Embryonic facial prominence (tissue), 1 donor: Measurements from ENCODE around the gene BCO1.

ENCODE experiments used
- DNase-seq: peaks from one replicate; pipeline ENCODE4 v3.0.0-alpha.2; 2016; ENCODE audit errors: extremely low spot score

BCO1 gene

DNA sequence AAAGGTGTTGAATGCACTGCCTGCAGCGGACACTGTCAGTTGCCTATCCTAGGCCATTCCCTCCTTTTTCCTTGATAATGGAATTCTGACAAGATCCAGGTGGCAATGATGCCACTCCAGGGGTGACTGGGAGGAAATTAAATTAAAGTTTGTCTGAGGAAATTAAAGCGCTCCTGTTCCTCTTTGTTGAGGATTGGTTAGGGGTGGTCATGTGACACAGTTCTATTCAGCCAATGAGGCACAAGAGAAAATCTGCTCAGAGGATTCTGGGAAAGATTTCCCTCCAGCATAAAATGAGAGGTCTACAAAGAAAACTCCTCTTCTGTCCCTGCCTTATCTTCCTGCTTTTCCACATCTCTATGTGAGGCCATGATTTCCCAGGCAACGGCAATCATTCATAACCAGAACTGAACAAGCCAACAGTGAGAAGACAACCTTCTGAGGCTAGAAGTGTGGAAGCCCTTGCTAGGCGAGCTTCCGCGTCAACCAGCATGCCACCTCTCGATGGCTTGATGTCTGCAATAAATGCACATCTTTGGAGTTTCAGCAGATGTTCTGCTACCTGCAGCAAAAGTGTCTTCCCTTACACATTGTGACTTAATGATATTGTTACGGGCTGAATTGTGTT, 5.6 kb upstream of the BCO1 start:
- no peak for DNase-seq

DNA sequence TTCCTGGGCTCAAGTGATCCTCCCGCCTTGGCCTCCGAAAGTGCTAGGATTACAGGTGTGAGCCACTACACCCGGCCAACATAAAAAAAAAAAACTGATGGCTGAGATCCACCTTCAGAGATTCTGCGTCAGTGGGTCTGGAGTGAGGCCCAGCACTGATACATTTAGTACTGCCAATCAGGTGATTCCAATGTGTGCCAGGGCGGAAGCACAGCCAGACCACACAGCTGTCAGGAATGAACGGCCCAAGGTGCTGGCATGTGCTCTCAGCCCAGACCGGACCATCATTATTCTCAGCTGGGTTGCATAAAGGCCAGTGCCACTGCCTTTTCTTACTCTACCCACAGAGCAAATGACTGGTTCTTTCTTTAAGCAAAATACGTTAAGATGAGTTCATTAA, 1.2 kb upstream of the BCO1 start:
- DNase-seq = no peak

DNA sequence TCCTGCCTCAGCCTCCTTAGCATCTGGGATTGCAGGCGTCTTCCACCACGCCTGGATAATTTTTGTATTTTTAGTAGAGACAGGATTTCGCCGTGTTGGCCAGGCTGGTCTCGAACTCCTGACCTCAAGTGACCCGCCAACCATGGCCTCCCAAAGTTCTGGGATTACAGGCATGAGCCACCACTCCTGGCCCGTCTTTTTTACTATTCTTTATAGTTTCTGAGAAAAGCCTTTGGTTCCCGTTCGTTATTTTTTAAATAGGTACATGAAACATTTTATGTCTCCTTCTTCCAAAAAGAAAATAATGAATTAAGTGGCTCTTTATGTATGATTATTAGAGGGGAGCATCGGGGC, 570 bp upstream of the BCO1 start:
- DNase-seq = no peak

DNA sequence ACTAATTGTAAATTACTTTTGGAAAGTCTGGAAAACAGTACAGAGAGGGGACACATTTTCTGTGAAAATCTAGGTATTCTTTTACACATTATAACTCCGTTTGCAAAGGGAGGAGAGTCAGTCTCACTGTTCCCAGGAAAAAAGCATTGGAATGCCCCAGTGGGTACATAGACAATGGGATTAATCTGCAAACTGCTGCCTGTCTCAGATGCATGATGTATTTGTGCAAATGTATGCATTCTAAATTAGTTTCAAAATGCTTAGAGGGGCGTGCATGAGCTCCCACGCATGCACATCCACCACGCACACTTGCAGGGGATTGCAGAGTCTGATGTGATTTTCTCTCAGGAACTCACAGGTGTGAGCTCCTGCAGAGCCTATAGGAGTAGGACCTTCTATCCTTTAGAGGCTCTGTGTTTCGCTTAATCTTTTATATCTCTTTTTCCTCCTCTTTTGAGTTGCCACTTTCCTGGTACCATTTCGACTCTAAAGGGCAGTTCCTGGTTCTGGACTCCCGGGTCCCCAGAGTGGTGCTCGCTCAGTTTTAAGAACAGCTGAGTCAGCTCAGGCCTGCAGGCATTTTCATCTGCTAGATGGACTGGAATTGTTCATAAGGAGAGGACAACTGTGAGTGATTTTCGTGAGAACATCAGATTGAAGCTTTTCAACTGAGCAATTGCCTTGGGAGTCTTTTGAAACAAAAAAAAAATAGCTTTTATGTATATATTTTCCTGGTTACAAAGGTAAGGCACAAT, 1.1 kb downstream of the BCO1 start:
- no peak for DNase-seq

DNA sequence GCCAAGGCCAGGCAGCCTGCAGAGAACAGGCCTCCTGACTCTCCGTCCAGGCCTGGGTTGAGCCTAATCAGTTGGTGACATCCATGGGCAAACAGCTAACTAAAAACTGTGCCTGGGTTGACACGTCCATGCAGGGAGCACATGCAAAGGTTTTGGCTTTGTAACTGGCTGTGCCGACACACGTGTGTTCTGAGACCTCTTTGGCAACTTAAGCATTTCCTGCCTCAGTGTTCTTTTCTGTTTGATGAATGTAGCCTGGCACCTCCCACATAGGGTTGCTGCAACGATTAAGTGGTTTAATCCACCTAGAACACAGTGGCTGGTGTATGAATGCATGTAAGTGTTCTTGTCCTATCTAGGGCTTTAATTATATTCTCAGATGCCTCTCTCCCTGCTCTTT, 3.2 kb downstream of the BCO1 start:
- no peak for DNase-seq

DNA sequence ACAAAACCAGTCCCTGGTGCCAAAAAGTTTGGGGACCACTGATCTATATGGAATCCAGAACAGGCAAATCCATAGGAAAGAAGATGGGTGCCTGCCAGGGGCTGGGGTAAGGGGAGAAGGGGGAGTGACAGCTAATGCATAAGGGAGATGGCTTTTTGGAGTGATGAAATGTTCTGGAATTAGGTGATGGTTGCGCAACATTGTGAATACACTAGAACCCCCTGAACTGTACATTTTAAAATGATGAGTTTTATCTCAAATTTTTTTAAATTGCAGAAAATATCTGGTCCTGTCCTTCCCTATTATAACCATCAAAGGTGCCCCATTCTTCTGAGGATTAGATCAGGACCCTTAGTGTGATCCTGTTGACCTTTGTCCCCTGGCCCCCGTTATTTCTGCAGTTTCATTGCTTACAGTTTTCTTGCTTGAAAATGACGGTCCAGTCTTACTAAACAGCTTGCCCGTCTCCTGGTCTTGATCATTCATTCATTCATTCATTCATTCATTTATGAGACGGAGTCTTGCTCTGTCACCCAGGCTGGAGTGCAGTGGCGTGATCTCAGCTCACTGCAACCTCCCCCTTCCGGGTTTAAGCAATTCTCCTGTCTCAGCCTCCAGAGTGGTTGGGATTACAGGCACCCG, 4.6 kb downstream of the BCO1 start:
- DNase-seq = no peak

DNA sequence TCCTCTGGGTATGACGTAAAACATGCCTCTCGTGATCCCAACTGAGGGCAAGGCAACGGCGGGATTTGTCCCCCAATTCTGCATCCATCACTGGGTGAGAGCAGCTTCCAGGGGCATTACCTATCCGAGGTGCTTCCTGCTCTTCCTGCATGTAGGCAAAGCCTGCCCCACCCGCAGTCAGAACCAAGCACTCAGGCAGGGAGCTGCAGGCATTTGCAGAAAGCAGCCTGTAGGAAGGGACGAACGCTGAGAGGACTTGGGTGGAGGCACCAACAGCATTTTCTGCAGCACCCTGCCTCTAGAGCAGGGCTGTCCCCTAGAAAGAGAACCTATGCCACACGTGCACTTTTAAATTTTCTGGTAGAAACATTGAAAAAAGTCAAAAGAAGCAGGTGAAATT, 5.5 kb downstream of the BCO1 start:
- no peak for DNase-seq

DNA sequence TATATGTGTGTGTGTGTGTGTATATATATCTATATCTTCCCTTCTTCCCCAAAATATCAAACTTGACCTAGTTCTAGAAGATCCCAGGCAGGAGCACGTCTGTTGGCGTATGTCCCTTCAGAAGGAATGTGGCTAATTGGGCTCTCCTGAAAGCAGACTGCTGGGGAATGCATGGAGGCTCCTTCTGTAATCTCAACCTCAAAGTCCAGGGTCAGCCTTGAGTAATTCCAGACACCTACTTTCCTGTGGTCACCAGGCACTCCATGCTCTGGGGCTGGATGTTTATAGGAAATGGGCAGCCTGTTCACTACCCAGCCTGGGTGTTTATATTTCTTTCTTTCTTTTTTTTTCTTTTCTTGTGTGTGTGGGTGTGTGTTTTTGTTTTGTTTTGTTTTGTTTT, 13.4 kb downstream of the BCO1 start:
- DNase-seq = no peak

DNA sequence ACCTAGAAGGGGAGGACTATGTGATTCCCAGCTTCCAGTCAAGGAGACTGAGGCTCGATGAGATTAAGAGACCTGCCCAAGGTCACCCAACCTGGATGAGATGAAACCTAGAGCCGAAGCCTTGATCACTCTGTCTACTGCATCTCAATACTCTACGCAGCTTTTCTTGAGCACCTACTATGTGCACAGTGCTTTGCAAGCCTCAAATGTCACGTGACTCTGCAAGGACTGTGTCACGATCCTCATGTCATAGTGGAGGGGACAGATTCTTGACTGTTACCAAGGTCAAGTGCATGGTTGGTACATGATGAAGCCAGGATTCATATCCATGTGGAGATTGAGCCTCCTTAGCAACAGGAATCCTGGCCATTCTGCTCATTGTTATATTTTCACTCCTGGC, 14.7 kb downstream of the BCO1 start:
- no peak for DNase-seq

DNA sequence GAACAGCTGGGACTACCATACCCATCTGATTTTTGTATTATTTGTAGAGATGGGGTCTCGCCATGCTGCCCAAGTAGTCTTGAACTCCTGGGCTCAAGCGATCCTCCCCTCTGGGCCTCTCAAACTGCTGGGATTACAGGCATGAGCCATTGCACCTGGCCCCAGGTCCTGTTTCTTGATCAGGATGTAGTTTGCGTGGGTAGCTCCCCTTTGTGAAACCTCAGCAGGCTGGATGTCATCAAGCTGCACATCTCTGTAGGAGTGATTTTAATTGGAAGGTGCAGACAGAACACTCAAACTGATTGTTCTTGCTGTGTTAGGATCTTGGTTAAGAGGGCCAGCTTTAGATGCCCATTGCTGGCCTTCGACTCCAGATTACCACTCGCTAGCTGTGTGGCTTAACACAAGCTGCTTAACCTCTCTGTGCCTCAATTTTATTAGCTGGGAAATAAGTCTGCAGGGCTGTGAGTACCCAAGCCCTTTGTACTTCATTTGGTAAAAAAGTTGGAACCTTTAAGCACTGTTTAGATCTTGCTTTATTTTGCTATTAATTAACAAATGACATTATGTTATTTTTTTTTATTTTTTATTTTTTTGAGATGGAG, 16.5 kb downstream of the BCO1 start:
- DNase-seq = no peak

DNA sequence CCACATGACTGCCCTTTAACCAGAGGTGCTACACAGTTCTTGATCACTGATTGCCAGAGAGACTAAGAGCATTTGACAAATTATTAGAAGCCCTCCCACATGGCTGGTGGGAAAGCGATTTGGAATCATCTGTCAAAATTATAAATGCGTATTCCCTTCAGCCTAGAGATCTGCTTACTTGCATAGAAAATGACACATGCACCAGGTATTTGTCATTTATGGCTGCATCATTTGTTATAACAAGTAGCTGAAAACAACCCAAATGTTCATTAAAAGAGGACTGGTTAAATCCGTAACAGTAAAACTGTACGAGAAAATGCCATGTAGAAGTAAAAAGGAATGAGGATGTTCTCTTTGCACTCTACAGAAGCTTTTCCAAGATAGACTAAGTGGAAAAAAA, 21.4 kb downstream of the BCO1 start:
- DNase-seq = no peak

DNA sequence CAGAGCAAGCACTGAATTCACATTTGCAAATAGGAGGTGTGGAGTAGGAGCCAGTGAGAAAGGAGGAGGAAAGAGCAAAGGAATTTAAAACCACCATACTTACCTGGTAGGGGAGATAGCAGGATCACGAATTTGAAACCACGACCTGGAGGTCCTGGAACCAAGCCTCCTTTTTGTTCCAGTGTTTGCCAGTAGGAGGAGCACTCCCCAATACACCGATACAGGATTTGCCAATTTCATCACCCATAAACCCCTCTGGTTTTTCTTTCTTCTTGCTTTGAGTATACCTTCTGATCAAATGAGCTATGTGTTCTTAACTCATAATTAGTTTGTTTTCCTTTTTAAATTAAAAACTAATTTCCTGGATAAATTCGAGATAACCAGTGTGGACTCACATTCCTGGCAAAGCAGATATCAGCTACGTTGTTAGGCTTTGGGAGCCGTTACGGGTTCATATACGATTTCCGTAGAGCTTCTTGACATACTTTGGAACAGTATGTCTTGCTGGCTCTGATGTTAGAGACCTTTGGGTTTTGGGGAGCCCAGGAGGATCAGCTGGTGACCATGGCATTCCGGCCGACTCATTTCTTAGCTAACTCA, 22.7 kb downstream of the BCO1 start:
- DNase-seq = no peak

DNA sequence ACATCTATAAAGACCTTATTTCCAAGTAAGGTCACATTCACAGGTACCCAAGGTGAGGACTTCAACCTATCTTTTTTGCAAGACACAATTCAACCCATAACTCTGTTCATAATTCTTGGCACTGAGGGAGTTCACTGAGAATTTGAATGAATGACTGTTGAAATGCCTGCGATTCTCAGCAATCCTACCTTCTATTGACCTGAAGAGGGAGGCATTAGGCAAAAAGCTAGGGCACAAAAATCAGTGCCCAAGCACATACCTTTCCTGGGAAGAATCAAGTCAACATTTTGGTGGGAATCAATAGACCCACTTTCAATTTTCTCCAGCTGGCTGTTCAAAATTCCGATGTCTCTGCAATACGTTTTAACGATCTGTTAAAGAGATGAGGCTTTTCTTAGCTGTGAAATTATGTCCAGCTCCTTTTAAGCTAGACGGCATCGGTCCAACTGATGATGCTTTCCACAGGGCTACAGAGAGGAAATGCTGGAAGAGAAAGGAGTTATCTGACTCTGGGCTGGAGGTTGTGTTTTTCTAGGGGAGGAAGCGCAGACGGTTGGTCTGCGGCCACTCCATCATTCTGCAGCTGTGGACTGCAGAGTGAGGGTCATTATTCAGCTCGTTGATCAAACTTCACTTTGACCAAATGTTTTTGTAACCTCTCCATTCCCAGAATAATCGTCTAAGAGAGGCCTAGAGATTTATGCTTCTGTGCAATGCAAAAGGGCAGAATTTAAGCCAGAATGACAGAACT, 25.2 kb downstream of the BCO1 start:
- no peak for DNase-seq

DNA sequence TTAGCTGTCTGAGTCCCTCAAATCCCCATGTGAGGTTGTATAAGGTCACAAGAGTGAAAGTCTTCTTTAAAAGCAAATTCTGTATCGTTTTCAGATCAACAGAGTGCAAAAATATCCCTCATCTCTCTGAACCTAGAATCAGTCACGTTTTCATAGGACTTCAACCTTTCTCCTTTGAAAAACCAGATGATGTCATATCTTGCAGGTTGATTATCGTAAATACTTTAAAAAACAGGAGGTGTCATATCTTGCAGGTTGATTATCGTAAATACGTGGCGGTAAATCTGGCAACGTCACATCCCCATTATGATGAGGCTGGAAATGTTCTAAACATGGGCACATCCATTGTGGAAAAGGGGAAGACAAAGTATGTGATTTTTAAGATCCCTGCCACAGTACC, 25.9 kb downstream of the BCO1 start:
- no peak for DNase-seq

DNA sequence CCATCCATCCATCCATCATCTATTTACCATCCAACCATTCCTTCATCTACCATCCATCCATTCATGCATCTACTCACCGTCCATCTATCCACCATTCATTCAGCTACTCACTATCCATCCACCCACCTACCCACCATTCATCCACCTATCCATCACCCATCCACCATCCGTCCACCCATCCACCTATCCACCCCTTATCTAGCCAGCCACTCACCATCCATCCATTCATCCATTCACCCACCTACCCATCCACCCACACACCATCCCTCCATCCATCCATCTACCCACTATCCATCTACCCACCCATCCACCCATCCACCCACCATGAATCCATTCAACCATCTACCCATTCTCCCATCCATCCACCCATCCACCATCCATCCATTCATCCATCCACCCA, 26.6 kb downstream of the BCO1 start:
- no peak for DNase-seq

DNA sequence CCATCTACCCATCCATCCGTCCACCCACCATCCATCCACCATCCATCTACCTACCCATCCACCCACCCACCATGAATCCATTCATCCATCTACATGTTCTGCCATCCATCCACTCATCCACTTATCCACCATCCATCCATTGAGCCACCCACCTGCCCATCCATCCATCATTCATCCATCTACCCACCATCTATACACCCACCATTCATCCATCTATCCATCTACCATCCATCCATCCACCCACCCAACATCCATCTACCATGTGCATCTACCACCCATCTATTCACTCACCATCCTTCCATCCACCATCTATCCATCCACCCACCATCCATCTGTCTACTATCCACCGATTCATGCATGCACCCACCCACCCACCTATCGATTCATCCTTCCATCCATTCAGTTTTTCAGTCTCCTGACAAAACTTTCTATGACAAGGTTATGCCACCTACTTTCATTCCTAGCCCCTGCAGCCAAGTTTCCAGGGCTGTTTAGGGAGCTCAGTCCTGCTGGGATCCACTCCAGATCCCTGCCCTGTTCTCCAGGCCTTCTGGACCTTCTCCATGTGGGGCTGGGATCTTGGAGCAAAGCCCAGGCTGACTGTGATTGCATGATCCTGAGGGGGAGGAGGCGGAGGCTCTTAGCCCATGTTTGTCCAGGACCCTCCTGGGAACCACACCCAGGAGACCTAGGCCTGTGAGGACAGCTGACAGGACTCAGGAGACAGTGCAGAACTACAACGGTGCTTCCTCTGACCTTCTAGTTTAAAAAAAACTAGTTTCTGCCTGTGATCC, 27.4 kb downstream of the BCO1 start:
- DNase-seq = no peak

DNA sequence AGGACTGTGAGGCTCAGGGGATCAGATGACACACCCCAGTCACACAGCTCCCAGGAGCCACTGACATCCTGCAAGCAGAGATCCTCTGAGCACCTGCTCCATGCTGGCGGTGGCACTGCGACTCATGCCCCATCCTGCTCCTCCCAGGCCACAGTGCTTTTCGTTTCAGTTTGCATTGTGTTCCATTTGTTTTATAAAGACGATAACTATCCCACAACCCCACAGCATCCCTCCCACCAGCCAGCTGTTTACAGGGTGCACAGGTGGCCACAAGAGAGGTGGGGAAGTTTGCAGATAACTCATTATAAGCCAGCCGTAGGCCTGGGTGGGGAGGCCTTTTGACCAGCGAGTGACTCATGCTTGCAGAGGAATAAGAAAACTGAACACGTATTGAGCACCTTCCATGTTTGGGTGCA, 28.2 kb downstream of the BCO1 start:
- DNase-seq = no peak

DNA sequence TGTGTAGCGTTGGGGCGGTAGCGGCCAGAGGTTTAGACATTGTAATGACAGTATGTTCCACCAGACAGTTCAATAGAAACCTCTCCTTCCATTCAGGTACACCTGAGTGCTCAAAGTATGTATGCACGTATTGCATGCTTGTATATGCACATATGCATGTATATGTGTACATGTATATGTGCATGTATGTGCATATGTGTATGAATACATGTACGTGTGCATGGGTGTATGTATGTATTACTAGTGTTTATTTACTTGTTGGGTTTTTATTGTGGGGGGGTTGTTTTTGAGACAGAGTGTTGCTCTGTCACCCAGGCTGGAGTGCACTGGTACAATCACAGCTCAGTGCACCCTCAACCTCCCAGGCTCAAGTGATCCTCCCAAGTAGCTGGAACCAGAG, 30.0 kb downstream of the BCO1 start:
- DNase-seq = no peak

DNA sequence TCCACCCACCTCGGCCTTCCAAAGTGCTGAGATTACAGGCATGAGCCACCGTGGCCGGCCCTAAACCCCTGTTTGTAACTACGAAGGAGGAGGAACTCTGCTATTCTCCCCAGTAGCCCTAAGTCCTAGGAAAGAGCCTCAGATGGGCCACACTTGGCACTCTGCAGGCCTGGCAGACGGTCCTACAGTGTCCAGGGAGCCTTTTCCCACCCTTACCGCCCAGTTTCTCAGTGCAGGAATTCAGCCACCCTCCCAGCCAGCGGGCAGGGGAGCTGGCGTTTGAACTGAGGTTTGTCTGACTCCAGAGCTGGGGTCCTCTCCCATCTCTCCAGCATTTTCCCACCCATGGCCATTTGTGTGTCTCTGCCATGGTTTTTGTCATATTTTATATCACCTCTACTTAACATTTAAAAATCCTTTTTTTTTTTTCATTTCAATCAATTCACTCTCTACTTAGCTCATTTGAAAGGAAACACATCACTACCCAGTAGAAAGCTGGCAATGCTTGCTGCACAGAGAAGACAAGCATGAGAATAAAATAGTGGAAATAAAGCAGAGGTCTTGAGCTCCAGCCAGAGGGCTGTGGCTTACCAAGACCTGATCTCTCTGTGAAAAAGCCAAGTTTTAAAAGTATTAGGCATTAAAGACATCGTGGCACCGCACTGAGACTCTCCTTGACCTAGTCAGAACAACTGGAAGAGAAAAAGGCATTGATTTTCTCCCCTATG, 34.9 kb downstream of the BCO1 start:
- DNase-seq = no peak

DNA sequence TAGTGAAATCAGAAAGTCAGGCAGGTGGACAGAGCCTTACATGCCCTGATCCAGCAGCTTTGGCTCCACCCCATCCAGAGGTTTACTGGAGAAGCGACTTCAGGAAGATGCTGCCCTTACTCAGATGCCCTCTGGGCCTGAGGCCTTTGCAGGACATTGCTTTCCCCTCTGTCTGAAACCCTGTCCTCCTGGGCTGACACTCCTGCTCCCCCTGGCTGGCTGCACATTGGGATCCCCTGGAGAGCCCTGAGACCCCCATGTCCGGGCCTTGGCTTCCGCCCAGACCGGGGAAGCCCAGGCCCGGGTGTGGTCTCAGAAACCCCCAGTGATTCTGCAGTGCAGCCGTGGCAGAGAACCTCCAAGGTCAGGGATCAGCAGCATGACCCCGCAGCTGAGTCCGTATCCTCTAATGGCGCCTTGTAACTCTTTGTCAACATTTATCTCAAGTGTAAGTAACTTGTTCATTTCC, 36.6 kb downstream of the BCO1 start:
- DNase-seq = no peak
